ENCODE results near the gene FAM222B. TPM values are rescaled to one million over a fixed set of nuclear protein-coding genes. Genes with fewer than 3 reads are reported as not detected.

The FAM222B gene
- total and polyA plus RNA-seq, 9 of the 15 experiments (the other 6 are each of a cell fraction or from before 2014, with no cell fraction given) = 4.0 to 34.6 (median 7.5) TPM

GRCh38 chr17:28864991-28865849, 22.6 kb upstream of the FAM222B start (continued):
- no peak for TF ChIP-seq IRF1 (CRISPR knock-in tag; IDR thresholded peaks at IDR 0.05; ENCODE audit: borderline replicate concordance)
- peak; percentile 84 for TF ChIP-seq HMBOX1 (IDR thresholded peaks at IDR 0.05)
- no peak for TF ChIP-seq ZNF146 (CRISPR knock-in tag; IDR thresholded peaks at IDR 0.05; ENCODE audit: unreplicated experiment)
- TF ChIP-seq HMGN3 (IDR thresholded peaks at IDR 0.05; ENCODE audit: borderline replicate concordance, extremely low read depth, insufficient read length, low read depth, low read length) = peak; percentile 100
- peak; percentile 61; the same call in 1 of the 2 replicates for TF ChIP-seq ZFX (CRISPR knock-in tag; IDR thresholded peaks at IDR 0.05)
- TF ChIP-seq MEIS2 (IDR thresholded peaks at IDR 0.05; ENCODE audit: partially characterized antibody) = no peak
- no peak for TF ChIP-seq SNAPC5 (CRISPR knock-in tag; IDR thresholded peaks at IDR 0.05)
- TF ChIP-seq CSDE1 (IDR thresholded peaks at IDR 0.05) = no peak
- TF ChIP-seq ZBTB2 (IDR thresholded peaks at IDR 0.05) = peak; percentile 93
- TF ChIP-seq SUPT5H (IDR thresholded peaks at IDR 0.05) = no peak; the same call in 1 of the 2 replicates
- no peak for TF ChIP-seq STAG1 (CRISPR knock-in tag; IDR thresholded peaks at IDR 0.05; ENCODE audit: borderline replicate concordance)
- TF ChIP-seq HSF4 (CRISPR knock-in tag; IDR thresholded peaks at IDR 0.05; ENCODE audit: borderline replicate concordance) = peak; percentile 80
- no peak for TF ChIP-seq HOMEZ (CRISPR knock-in tag; IDR thresholded peaks at IDR 0.05)
- peak; percentile 60 for TF ChIP-seq TBP (optimal IDR thresholded peaks at IDR 0.05; ENCODE audit: low read depth, low read length)
- TF ChIP-seq ETV6 (IDR thresholded peaks at IDR 0.05; ENCODE audit: borderline replicate concordance in 1 of 2, low read depth in 2 of 2, low read length in 1 of 2) = peak in 1 of 2 experiments; percentile 81; a peak in 2 of 4 replicates
- no peak for TF ChIP-seq ETV6 (CRISPR knock-in tag; IDR thresholded peaks at IDR 0.05; ENCODE audit: borderline replicate concordance)
- peak; percentile 38; the same call in 1 of the 2 replicates for TF ChIP-seq TRIM25 (IDR thresholded peaks at IDR 0.05; ENCODE audit: borderline replicate concordance)
- peak; percentile 99 for TF ChIP-seq TRIM24 (IDR thresholded peaks at IDR 0.05)
- no peak for TF ChIP-seq HNRNPL (IDR thresholded peaks at IDR 0.05; ENCODE audit: low read depth, low read length)

Measured in K562 (cell line).